Stimulated activated CD4-positive, alpha-beta T cell treated with anti-CD3 and anti-CD28 coated beads, TNF-alpha, amount 100 ng/mL, for 4 hours (primary cell): ENCODE results near the gene RET.

Source experiments
- DNase-seq, 3 experiments: peaks; one replicate each; pipeline ENCODE4 v3.0.0-alpha.2; 2020; ENCODE audit warnings: low read depth in 3 of 3

RET gene

DNA sequence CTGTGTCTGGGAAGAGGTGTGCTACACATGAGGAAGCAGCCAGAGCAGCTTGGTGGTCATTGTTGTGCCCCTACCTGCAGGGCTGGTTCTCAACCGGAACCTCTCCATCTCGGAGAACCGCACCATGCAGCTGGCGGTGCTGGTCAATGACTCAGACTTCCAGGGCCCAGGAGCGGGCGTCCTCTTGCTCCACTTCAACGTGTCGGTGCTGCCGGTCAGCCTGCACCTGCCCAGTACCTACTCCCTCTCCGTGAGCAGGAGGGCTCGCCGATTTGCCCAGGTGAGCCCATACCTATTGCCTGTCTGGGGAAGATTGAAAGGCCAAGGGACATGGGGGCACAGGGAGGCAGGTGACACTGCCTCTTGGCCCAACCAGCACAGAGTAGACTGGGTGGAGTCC lies 32.1 kb downstream of the RET start:
- DNase-seq = no peak

DNA sequence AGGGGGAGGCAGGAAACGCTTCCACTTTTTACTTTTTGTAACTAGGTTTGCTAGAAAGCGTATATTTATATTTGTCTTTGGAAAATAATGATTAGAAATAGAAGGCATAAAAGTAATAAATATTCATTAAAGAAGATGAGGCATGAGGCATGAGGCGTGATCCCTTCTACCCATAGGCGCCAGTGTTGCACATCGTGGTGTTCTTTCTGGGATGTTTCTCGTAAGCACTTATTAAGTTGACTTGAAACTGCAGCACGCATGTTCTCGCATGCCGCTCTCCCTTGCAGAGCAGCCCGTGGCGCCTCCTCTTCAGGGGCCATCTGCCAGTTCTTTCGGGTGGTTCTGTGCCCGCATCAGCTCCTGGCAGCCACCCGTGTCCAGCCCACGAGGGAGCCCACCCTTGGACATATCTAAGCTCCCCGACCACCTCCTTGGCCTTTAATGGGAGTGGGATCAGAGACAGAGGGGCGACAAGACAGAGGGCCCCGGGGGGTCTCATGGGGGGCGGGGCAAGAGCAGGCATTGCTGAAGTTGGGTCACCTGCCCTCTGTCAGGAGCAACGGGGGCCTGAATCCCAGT lies 32.9 kb downstream of the RET start:
- DNase-seq = no peak

DNA sequence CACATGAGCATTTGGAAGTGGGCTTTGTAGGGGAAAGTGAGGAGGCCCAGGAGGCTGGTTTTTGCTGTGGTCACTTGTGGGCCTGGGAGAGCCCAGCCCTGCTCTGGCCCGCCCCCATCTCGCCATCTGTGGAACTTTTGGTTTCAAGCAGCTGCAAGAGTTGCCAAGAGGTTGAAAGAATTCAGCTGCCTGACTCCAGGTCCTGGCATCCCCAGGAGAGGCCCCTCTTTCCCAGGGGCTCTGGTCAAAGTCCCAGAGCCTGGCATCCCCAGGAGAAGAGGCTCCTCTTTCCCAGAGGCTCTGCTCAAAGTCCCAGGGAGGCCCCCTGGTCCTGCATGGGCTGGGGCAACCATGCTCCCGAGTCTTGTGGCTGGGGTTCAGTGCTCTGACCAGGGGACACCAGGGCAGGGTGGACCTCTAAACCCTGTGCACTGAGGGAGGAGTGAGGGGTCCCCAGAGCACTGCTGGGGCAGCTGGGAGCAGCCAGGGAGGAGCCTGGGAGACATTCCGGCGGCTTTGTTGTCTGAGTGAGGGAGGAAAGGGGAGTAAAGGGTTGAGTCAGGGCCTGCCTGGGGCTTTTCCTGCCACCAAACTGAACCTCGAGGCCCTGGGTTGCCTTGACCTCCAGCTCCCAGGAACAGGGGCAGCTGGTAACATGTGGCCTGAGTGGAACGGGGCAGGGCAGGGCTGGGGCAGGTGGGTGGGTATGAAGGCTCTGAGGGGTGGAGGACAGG lies 33.6 kb downstream of the RET start:
- DNase-seq = no peak

DNA sequence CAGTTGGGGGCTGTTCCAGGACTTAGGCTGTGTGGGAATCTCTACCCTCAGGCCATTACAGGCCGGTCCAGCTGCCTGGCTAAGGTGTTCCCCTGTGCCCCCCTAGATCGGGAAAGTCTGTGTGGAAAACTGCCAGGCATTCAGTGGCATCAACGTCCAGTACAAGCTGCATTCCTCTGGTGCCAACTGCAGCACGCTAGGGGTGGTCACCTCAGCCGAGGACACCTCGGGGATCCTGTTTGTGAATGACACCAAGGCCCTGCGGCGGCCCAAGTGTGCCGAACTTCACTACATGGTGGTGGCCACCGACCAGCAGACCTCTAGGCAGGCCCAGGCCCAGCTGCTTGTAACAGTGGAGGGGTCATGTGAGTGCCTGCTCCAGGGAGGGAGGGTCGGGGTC lies 34.2 kb downstream of the RET start:
- DNase-seq = no peak

DNA sequence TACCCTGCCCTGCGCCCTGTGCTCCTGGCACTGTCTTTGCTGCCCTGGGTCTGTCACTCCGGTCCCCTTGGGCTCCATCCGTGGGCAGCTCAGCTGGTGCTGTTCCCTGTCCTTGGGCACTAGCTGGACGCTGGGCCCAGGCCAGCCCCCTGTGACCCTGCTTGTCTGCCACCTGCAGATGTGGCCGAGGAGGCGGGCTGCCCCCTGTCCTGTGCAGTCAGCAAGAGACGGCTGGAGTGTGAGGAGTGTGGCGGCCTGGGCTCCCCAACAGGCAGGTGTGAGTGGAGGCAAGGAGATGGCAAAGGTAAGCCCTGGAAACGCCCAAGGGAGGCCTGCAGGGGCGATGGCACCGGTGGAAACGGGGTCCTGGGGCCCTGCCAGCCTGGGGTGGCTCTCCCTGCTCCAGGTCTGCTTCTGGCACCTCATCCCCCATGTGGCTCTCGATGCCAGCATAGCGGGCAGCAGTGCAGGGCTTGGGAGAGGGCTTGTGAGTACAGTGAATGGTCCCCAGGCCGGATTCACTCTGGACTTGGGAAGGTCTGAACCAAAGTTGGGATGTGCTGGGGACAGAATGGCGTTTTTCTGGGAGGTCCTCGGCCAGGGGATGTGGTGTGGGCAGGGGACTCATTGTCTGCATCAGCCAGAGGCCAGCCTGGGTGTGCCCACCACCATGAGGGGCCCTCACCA lies 35.2 kb downstream of the RET start:
- no peak for DNase-seq

DNA sequence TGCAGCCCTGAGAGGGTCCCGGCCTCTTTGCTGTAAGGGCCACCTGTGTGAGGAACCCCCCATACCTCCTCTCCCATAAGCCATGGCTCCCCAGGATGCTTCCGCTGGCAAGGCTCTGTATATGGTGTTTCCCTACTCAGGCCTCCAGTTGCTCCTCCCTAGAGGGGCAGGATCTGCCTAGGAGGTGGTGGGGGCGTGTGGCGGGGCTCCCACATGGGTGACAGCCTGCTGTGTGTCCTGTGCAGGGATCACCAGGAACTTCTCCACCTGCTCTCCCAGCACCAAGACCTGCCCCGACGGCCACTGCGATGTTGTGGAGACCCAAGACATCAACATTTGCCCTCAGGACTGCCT lies 35.7 kb downstream of the RET start:
- DNase-seq = no peak

DNA sequence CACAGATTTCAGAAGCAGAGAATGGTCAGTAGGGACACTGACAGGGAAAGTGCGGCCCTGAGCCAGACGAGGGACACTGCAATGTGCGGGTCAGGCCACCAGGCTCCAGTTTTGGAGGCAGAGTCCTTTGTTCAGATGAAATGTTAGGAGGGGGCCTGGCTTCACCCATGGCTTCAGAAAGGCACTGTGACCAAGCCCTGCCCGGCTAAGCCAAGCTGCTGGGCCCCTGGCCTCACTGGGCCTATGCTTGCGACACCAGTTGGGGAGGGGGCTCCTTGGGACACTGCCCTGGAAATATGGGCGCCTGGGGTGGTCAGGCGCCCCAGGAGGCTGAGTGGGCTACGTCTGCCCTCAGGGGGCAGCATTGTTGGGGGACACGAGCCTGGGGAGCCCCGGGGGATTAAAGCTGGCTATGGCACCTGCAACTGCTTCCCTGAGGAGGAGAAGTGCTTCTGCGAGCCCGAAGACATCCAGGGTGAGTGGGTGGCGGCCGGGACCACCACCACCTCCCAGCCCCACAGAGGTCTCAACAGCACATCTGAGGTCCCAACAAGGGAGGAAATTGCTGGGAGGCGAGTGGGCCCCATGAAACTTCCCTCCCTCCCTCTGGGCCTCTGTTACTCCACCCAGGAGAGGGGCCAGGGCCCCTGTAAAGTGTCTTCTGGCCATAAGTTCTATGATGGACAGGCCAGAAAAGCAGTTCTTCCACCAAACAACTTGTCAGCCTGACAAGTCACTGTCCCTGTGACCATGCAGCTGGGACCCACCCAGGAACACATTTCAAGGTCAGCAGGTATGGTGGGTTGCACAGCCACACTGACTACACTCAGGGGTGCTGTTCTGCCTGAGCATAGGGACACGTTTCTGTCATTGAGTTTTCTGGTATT lies 36.6 kb downstream of the RET start:
- no peak for DNase-seq

DNA sequence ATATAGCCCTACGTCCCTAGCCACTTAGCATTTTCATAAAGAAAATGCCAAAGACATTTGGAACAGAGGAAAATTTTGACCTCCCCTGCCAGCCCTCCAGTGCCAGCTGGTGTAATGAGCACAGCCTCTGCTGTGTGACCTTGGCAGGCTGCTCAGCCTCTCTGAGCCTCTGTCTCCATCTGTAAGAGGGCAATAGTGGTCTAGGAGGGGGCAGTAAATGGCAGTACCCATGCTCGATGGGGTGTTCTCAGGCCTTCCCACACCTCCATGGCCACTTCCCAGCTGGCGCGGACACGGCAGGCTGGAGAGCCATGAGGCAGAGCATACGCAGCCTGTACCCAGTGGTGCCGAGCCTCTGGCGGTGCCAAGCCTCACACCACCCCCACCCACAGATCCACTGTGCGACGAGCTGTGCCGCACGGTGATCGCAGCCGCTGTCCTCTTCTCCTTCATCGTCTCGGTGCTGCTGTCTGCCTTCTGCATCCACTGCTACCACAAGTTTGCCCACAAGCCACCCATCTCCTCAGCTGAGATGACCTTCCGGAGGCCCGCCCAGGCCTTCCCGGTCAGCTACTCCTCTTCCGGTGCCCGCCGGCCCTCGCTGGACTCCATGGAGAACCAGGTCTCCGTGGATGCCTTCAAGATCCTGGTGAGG lies 37.3 kb downstream of the RET start:
- DNase-seq = no peak

DNA sequence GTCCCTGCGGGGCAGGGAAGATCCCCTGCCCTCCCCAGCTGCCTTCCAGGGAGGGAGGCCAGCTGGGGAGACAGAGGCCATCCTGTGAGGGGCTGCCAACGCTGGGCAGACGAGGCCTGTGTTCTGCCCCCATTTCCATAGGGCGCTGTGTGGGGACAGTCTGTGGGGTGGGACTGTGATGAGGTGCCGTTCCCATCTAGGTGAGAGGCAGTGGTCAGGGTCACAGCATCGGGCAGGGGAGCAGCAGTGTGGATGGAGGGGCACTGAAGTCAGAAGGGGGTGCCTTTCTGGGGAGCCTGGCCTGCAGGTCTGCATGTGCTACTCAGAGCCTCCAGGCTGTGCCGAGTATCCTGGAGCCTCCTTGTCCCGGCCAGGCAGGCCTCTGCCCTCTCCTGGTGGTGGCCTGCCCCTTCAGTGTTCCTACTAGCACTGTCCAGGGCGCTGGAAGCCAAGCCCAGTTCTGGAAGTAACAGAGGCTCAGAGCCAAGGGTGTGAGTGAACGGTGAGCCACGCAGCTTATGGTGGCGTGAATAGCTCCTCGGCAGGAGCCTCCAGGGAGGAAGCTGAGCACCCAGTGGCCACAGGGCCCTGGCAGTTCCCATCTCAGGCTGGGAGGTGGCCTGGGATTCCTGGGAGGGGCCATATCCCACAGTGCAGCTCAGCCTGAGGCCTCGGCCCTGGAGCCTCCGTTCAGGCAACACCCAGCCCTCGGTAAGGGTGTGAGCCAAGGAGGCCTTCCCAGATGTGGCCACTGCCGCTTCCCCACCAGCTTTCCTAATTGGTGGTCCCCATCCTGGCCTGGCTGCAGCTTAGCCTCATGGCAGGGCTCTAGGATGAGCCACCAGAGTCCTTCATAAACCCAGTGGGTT lies 38.1 kb downstream of the RET start:
- no peak for DNase-seq

DNA sequence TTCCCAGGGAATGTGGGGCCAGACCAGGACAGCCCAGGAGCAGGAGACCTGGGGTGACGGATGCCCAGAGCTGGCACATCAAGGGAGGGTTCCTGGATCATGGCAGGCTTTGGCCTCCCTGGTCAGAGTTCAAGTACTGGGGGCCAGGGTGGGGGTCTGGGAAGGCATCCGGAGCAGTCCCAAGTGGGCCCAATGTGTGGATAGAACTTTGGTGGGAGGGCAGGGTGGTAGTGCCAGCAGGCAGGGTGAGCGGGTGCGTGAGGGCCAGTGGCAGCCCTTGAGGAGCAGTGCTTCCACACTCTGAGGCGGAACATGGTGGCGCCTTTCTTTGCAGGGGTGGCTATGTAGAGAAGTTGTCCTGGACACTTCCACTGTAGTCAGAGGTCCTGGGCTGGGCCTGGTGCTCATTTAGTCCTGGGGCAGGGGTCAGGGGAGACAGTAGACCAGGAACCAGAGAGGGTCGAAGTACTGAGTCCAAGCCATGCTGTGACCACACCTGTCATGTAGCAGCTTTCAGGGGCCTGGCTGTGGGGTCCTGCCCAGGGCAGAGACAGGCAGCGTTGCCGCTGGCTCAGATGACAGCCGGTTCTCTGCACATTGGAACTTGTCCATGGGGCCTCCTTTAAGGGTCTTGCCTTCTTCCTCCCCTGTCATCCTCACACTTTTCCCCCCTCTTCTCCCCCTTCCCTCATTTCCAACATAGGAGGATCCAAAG lies 39.2 kb downstream of the RET start:
- no peak for DNase-seq

DNA sequence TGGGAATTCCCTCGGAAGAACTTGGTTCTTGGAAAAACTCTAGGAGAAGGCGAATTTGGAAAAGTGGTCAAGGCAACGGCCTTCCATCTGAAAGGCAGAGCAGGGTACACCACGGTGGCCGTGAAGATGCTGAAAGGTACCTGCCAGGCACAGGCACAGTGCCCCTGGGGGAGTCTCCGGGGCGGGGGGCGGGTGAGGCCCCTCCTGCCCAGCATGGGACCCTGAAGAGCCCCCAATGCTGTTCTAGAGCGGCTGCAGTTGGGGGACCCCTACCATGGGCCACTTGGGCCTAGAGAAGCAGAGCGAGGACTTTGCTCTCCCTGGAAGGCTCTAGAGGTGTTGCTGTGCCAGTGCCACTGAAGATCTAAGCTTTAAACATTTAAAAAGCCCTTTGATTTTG lies 39.7 kb downstream of the RET start:
- DNase-seq = no peak

DNA sequence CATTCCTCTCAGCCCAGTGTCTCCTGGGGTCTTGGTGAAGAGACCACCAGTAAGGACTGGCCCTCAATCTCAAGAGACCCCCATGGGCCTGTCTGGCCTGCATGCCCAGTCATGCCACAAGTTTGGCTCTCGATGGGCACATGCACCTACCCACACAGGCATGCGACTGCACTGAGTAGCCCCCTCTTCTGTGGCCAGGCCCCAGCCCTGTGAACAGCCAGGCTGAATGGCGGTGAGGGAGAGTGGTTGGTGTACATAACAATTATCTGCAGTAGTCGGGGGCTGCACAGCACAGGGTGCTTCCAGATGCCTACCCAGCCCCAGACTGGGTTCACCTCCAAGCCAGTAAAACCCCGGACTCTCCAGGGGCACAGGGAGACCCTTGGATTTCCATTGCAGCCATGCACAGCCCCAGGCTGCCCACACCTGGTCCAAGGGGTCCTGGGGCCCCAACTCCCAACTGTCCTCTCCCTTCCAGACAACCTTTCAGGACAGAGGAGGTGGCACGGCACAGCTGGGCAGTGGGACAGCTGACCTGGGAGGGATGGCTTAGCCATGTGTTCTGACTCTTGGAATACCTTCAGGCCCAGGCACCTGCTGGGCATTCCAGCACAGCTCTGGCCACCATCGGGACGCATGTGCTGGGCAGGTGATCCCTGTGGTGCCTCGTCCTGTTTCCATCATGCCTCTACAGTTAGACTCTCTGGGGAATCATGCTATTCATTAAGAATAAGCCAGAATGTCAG lies 40.3 kb downstream of the RET start:
- DNase-seq = no peak

DNA sequence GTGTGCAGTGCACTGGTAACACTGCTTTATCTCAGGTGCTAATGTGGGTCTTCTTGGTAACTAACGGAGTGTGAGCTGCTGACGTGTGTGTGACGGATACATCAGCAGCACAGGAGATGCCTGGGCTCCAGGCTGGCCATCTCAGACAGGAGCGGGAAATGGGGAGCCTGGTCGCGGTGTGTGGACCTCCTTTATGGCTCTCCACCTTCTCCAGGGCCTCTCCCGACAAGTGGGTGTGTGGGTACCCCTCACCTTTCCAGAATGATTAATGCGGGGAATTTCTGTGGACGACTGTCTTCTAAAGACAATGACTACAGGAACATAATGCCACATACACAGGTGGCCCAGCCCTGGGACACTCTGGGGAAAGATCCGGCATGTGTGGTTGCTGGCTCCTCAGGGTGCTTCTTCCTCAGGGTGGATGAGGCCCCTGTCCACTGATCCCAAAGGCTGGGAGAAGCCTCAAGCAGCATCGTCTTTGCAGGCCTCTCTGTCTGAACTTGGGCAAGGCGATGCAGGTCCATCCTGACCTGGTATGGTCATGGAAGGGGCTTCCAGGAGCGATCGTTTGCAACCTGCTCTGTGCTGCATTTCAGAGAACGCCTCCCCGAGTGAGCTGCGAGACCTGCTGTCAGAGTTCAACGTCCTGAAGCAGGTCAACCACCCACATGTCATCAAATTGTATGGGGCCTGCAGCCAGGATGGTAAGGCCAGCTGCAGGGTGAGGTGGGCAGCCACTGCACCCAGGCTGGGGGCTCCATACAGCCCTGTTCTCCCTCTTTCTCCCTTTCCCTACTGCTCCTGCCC lies 41.1 kb downstream of the RET start:
- DNase-seq = no peak

DNA sequence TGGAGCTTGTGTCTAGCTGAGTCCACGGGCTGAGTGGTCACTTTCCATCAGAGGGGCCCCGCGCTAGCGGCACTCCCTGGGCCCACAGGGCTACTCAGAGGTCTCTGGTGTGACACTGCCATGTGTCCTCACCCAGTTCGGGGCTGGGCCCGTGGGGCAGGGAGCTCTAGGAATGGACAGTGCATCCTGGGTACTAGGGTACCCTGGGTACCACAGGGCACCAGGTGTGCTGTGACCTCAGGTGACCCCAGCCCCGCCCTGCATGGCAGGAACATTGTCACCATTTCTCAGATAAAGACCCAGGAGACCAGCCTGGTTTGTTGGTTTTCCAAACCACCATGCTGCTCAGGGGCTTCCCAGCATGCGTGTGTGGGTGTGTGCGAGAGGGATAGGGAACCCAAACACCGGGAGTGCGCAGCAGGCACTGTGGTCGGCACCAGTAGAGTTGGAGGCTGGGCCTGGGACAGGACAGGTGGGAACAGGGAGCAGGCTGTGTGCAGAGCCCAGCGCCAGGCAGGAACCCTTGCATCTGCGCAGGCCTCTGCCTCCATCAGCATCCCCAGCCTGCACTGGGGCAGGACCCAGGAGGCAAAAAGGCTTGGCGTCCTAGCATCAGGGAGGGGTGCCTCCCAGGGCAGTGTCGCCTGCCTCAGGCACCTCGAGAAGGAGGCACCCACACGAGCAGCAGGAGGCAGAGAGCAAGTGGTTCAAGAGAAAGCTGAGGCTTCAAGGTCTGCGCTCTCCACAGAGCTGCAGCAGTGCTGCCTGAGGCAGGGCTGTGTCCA lies 42.0 kb downstream of the RET start:
- DNase-seq = no peak

DNA sequence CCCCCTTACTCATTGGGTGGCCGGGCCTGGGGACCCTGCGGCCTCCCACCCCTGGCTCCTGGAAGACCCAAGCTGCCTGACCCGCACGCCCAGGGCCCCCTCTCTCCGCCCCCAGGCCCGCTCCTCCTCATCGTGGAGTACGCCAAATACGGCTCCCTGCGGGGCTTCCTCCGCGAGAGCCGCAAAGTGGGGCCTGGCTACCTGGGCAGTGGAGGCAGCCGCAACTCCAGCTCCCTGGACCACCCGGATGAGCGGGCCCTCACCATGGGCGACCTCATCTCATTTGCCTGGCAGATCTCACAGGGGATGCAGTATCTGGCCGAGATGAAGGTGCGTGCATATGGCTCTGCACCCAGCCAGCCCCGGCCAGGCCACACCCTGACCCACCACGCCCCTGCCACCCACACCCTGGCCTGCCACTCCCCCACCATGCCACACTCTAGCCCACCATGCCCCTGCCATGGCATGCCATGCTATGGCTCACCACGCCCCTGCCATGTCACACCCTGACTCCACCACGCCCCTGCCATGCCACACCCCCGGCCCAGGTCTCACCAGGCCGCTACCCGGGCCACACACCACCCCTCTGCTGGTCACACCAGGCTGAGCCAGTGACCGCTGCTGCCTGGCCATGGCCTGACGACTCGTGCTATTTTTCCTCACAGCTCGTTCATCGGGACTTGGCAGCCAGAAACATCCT lies 42.7 kb downstream of the RET start:
- DNase-seq = no peak

DNA sequence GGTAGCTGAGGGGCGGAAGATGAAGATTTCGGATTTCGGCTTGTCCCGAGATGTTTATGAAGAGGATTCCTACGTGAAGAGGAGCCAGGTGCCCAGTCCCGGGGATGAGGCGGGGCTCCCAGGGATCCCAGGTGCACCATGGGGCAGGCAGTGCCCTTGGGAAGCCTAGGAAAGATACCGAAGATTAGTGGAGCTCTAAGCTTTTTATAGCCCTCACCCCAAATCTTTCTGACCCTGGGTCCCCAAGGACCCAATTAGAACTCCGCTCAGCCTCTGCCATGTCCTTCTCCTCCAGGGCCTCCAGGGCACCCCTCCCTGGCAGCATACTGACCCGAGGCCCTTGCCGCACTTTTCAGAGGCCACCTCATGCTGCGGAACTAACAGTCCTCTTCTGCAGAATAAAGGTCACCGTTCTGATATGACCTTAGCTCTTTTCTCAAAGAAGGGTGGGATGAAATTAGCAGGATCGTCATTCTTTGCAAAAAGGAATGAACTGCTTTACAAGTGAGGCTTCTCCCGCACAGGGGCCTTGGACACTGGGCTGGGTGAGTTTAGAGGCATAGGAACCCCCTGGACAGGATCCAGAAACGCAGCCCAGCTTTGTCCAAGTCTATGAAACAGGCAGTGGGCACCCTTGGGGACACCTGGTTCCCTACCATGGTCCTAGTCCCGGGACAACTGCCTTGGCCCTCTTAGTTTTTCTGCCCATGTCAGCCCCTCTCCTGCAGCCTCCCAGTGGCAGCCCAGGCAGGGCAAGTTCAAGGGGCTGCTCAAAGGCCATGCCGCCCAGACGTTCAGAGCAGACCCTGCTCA lies 43.5 kb downstream of the RET start:
- DNase-seq = no peak
